NCI-H1930 (cell line): Measurements from ENCODE around the gene ART3.
"Not testable (repeated sequence)": the region's sequence is repeated elsewhere in the genome, so short reads cannot be mapped to it uniquely, and the experiment has no call there.

Source experiments
- DNase-seq, 2 experiments: peaks; one replicate each; lab custom pipeline; 2025; lab: John Stamatoyannopoulos, UW

ART3 gene, protein sequence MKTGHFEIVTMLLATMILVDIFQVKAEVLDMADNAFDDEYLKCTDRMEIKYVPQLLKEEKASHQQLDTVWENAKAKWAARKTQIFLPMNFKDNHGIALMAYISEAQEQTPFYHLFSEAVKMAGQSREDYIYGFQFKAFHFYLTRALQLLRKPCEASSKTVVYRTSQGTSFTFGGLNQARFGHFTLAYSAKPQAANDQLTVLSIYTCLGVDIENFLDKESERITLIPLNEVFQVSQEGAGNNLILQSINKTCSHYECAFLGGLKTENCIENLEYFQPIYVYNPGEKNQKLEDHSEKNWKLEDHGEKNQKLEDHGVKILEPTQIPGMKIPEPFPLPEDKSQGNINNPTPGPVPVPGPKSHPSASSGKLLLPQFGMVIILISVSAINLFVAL

DNA sequence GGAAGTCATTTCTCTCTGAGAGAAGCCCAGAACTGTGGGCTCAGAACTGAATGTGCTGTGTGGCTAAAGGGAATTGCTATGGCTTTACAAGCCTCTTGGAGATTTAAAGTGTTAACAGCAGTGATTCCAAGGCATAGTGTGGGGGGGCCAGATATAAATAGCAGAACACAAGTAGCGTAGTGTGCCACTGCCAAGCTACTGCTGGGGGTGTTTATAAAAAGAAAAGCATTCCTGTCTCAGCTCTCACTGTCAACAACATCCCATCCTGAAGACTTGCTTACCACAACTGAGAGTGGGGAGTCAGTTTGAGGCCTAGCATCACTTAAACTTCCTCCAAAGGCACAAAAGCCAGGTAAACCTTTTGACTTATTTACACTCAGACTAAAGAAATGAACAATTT is at the start of gene ART3:
TSS of gene ART3 (plus strand) at position 242 of the 400 bp plus-strand sequence. CDS start 1,181 bp downstream, outside the sequence.
- no peak for DNase-seq

DNA sequence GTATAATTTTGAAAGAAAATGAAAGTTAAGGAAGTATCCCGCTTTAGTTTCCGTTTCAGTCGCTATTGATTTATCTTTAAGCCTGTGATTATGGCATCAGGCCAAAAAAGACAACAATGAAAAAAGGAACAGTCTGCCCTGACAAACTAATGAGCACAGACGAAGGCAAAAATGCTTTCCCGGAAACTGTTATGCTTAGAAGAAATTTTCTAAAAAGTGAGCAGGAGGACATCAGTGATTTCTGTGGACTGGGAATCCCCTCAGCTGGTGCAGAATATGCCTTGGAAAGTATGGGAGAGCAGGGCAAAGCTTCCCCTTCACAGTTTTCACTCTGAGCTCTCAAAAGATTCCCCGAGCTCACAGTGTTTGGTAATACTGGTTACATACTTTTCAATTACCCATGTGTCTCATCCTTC is 46.2 kb upstream of the ART3 start:
- DNase-seq = no peak

DNA sequence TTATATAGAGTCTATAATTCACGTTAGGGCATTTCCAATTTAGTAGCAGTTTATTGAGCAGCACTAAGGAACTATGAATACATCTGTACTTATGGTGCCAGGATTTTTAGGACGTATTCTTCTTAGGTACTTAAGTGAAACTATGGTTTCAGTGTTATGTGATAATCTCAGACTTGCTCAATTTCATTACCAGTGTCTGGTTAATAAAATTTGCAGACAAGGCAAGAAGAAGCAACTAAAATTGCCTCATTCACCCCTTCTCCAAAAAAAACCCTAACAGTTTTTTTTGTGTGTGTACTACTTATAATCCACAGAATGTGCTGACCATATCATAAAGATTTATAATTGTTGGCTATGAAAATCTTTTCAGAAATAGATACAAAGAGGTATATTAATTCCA is 45.2 kb upstream of the ART3 start:
- no peak for DNase-seq

DNA sequence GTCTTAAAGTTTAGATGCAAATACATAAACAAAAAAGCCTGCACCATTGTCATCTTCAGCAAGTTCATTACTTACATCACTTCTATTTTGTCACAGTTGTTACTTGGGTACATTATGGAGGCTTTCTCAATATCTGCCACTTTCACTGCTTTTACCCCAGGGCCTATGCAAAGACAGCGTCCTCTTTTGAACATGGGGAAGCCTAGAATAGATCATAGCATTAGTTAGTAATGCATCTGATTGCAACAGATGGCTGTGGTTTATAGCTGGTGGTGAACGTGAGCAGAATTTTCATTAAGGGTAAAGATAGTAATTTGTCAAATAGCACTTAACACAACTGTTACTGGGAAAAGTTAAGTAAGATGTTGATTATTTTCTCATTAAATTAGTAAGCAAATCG is 39.4 kb upstream of the ART3 start:
- DNase-seq = no peak

DNA sequence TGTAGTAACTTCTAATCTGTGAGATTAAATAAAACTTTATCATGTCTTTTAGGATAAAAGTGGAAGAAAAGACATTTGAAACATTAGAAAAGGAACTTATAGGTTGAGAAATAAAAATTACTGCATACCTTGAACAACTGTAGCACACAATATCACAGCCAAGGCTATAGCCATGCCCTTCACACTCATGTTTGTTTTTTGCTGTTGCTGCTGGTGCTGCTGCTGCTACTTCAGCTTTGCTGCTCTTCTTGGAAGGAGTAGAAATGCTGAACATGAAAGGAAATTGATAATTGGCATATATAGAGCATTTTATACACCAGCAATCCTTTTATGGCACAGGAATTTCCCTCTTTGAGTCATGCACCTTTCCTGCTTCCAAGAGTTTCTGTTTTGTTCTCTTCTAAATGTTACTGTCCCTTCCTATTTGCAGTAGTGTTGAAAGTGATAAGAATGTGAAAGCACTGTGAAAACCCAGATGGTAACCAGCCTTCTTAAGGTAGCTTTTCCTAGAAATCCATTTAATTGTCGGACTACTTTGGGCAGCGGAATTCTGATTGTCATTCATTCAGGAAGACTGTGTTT is 38.6 kb upstream of the ART3 start, which contains the start of gene CXCL11:
TSS of gene CXCL11 (minus strand) at position 272 of the 582 bp plus-strand sequence. CDS start at position 189, 83 bp downstream.
- DNase-seq = no peak

DNA sequence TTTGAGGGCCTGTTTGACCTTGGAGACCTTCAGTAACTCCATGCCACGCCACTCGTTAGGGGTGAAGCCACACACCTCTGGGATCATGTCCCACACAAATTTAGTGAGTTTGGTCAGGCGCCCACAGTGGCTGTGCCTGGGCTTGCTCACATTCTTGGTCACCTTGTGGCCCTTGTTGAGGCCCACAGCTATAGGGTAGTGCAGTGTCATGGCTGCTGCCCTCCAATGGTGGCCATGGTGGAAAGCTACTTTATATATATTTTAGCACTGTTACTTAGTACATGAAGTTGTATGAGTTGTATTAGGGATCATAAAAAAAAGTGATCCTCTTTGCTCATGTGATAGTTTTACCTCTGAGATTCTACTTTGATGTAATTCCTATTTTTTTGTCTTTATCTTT is 37.7 kb upstream of the ART3 start:
- no peak for DNase-seq

DNA sequence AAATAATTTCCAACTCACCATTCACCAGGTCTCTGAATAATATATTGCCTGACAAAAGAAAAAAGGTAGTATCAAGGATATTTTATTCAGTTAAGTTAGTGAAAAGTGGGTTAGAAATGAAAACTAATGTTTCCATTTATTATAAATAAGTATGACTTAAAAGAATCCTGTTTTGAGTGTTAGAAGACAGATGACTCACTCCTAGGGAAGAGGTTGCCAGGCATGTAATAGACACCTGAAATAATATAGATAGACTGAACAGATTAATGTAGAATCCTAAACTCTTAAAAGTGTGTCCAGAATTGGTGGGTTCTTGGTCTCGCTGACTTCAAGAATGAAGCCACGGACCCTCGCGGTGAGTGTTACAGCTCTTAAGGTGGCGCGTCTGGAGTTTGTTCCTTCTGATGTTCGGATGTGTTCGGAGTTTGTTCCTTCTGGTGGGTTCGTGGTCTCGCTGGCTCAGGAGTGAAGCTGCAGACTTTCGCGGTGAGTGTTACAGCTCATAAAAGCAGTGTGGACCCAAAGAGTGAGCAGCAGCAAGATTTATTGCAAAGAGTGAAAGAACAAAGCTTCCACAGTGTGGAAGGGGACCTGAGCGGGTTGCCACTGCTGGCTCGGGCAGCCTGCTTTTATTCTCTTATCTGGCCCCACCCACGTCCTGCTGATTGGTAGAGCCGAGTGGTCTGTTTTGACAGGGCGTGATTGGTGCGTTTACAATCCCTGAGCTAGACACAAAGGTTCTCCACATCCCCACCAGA is 32.1 kb upstream of the ART3 start:
- not testable (repeated sequence) for DNase-seq

DNA sequence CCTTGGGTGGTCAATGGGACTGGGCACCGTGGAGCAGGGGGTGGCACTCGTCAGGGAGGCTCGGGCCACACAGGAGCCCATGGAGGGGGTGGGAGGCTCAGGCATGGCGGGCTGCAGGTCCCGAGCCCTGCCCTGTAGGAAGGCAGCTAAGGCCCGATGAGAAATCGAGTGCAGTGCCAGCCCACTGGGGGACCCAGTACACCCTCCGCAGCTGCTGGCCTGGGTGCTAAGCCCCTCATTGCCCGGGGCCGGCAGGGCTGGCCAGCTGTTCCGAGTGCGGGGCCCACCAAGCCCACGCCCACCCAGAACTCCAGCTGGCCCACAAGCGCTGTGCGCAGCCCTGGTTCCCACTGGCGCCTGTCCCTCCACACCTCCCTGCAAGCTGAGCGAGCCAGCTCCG is 31.2 kb upstream of the ART3 start:
- DNase-seq = not testable (repeated sequence)

DNA sequence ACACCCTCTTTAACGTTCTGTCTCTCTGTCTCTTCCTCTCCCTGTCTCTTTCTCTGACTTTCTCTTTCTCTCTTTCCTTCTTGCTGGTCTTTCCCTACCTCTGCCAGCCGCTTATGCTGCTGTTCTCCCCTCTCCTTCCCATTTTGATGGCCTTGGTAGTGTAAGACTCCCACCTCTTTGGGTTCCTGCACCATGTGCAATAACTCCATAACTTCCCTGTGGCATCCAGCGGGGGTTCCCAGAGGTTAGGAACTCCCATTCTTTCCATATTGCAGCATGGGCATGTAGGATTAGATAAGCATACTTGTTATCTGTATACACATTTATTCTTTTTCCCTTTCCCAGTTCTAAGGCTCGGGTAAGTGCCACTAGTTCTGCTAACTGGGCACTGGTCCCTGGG is 29.8 kb upstream of the ART3 start:
- DNase-seq = not testable (repeated sequence)

DNA sequence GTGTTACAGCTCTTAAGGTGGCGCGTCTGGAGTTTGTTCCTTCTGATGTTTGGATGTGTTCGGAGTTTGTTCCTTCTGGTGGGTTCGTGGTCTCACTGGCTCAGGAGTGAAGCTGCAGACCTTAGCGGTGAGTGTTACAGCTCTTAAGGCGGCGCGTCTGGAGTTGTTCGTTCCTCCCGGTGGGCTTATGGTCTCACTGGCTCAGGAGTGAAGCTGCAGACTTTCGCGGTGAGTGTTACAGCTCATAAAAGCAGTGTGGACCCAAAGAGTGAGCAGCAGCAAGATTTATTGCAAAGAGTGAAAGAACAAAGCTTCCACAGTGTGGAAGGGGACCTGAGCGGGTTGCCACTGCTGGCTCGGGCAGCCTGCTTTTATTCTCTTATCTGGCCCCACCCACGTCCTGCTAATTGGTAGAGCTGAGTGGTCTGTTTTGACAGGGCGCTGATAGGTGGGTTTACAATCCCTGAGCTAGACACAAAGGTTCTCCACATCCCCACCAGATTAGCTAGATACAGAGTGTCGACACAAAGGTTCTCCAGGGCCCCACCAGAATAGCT is 24.6 kb upstream of the ART3 start:
- not testable (repeated sequence) for DNase-seq

DNA sequence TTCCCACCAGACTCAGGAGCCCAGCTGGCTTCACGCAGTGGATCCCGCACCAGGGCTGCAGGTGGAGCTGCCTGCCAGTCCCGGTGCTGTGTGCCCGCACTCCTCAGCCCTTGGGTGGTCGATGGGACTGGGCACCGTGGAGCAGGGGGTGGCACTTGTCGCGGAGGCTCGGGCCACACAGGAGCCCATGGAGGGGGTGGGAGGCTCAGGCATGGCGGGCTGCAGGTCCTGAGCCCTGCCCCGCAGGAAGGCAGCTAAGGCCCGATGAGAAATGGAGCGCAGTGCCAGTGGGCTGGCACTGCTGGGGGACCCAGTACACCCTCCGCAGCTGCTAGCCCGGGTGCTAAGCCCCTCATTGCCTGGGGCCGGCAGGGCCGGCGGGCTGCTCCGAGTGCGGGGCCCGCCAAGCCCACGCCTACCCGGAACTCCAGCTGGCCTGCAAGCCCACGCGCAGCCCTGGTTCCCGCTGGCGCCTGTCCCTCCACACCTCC is 23.9 kb upstream of the ART3 start:
- DNase-seq = not testable (repeated sequence)

DNA sequence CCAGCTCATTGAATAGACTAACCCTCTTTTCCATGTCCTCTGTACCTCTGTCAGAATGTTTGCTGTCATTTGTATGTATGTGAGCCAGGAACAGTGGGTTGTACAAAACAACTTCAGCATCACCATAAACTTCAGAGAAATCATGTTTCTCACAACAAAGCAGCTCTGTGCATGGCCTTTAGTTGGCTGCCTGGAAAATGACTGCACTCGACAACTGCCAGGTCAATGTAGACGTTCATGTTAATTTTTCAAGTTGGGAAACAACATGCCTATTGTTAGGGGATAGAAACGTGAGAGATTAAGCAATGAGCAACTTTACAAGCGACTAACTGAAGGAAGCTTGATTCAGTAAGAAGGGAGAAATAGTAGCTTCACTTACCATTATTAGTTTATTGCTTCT is 20.8 kb upstream of the ART3 start:
- DNase-seq = no peak

DNA sequence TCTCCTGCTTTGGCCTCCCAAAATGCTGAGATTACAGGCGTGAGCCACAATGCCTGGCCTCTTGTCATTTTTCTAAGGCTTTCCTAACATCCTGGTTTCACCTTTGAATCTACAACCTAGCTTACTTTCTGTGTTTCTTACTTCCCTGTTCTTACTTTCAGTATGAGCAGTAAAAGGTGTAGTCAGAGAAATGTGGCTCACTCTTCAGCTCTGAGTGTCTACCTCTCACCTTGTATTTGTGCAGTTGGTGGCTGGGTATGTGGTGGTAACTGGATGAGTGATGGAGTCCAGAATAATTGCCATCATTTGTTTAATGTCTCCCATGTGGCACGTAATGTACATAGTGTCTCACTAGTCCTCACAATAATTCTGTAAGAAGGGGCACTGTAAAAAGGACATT is 19.5 kb upstream of the ART3 start:
- DNase-seq = no peak

DNA sequence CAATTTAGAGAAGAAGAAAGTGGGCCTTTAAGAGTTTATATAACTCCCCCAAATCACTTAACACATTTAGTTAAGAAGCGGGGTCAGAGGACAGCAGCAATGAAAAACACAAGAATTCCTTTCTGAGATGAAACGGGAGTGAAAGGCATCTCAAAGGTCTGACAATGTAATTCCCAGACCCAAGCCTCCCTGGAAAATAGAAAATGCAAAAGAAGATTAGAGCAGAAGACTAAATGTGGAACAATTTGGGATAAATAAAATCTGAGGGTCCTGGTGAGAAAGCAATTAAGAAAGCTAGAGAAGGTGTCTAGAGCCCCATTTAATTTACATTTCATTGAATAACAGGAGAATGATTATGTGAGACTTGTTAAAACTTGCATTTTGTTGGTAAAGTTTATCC is 19.1 kb upstream of the ART3 start:
- no peak for DNase-seq

DNA sequence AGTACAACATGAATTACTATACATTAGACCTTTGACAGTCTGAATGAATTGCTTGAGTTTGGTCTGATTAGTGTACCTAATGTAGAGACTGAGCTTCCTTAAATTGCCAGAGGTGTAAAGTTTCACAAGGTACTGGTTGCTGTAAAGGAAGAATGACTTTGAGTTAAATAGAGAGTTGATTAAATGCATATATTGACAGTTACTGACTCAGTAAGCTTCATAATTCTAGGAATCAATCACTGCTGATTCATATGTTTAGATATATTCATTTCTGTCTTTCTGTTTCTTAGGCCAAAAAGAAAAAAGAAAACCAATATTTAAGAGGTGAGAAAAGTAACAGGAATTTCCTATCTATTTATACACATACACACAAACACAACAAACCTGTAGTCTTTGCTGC is 16.2 kb upstream of the ART3 start:
- DNase-seq = no peak

DNA sequence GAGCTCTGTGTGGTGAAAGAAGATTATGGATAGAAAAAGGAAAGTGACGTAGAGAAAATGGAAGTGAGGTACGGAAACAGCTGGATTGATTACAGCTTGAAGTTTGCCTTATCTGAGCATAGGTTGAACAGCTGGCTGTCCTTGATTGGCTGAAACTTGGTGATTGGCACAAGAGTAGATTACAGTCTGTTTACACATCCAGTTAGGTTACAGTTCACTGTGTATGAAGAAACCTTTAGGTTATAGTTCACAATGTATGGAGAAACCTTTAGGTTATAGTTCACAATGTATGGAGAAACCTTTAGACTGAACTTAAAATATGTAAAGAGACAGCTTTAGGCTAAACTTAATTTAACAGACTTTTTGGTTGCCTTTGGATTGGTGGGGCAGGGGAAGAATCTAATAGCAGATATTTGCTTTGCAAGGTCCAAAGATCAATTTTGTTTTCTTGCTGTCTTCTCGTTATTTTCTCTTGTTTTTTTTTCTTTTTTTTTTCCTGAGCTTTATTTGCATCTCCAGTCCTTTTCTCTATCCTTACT is 15.6 kb upstream of the ART3 start:
- no peak for DNase-seq

DNA sequence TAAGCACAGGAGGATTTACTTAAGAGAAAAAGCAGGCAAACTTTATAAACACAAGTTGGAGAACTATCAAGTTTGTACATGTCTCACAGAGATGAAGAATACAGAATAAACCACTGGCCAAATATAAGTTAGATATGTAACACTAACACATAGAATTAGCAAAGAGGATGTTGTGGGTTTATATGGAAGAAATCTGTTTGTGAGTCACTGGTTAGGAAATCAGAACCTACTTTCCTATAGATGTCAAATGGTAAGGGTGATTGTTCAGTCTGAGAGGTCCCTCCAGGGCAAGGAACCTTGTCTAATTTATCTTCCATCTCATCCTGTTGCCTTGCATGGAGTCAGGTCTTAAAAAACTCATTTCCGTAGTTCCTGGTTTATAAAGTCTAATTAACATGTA is 14.8 kb upstream of the ART3 start:
- DNase-seq = no peak

DNA sequence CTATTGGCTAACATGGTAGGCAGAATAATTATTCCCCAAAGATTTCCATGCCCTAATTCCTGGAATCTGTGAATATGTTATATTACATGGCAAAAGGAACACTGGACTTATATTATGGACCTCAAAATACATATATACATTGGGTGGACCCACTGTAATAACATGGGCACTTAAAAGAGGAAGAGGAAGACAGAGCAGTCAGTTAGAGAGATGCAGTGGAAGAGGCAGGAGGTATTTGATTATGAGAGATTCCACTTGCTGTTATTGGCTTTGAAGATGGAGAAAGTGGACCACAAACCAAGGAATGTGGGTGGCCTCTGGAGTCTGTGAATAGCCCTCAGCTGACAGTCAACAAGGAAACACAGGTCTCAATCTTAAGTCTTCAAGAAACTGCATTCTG is 14.0 kb upstream of the ART3 start:
- DNase-seq = no peak

DNA sequence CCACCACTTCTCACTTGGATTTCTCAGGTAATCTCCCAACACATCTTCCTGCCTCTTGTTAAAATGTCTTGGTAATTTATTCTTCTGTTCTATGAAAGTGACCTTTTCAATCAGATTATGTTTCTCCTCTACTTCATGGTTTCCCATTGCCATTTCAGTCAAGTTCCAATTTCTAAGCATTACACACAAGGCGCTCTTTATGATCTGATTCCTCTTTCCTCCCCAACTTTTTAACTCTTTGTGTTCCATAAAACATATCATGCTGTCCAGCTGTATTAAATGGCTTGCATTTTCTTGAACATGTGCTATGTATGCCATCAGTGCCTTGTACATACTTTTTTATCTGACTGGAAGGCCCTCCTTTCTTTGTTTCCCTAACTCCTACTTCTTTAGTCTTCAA is 13.1 kb upstream of the ART3 start:
- DNase-seq = no peak

DNA sequence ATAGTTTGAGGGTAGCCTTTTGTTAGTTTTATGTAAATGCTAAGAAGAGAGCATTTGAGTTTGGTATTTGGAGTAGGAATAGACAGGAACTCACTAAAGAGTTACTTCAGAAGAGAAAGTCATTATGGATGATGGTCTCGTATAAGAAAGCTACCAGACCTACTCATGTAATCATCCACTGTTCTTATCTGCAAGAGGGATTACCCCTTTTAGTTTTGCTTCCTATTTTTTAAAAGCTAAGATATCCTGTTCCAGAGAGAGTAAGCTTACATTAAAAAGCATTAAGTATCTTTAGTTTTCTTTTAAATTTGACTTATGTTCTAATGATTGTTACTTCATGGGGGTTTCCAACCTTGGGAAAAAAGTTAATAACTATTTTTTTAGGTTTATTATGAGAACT is 12.5 kb upstream of the ART3 start:
- DNase-seq = no peak

DNA sequence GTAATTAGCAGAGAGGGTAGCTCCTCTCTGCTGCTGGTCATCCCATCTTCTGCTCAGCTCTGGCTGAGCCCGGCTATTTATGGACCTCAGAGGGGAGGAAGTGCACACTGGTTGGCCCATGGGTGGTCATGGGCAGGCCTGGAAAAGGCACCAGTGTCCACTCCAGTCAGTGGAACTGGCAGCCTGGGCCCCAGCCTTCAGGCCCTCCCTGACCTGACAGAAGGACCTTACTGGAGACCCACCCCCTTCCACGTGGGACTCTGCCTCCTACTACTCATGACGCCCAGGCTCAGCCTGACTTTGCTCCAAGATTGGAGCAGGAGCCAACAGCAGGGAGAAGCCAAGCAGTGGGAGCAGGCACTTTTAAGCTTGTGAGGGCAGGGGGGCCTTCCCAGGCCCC is 8.0 kb upstream of the ART3 start:
- no peak for DNase-seq

DNA sequence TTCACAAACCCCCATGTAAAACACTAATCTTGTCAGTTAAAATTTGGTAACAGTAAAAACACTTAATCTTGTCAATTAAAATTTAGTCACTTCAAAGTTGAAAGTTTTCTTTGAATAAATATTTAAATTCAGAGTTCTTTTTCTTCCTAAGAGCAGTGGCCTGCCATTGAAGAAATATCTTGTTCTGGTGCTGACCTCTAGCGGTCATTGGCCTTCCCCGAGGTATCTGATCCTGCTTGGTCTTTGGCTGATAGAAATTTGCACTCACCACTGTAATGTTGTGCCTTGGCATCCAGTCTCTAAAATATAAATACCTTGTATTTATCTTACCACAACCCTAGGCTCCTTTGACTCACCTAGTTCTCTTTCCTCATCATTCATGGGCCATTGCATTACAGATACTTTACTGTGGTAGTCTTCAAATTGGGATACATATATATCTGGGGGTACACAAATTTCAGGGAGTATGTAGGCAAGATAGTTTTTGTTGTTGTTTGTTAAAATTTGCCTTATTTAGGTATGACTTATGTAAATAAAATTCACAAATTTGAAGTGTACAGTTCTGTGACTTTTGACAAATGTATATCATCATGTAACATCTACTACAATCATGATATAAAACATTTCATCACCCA is 6.7 kb upstream of the ART3 start:
- DNase-seq = peak; percentile 18 to 55
